ENCODE data around the gene CMTM4. TPM values are rescaled to one million over a fixed set of nuclear protein-coding genes. Genes with fewer than 3 reads are reported as not detected.
"Not testable (repeated sequence)": the region's sequence is repeated elsewhere in the genome, so short reads cannot be mapped to it uniquely, and the experiment has no call there.

The CMTM4 gene
- polyA plus RNA-seq, 1 donor from 2014 or later = 27.2 TPM

- Histone ChIP-seq H3K9ac (ENCODE audit: low read length) (no peak overlapping the region), H3K9me3 (ENCODE audit: low read length) (no peaks in the 10 kb centered on the region), H3K4me3 (ENCODE audit: low read length) (no peak overlapping the region), H3K4me2 (ENCODE audit: low read length) (no peak overlapping the region), H3F3A (ENCODE audit: insufficient read depth, low read length, poor library complexity, severe bottlenecking) (no peaks in the 10 kb centered on the region), H2AFZ (ENCODE audit: low read depth, low read length) (no peak overlapping the region), H3K27me3 (ENCODE audit: insufficient read depth, low read depth, low read length) (no peaks in the 10 kb centered on the region), H3K27ac (ENCODE audit: low read length) (no peak overlapping the region), H4K20me1 (ENCODE audit: insufficient read depth) (no peaks in the 10 kb centered on the region), H3K79me2 (replicated peaks; ENCODE audit: insufficient read depth, low read length) (no peaks in the 10 kb centered on the region), H3K36me3 (ENCODE audit: insufficient read depth, low read length) (no peaks in the 10 kb centered on the region), H3K9me2 (ENCODE audit: insufficient read depth, low read length) (no peaks in the 10 kb centered on the region)
- TF ChIP-seq MXI1 (conservative IDR thresholded peaks at IDR 0.05; ENCODE audit: poor library complexity, severe bottlenecking) (no peak), EZH2 (IDR thresholded peaks at IDR 0.05; ENCODE audit: borderline replicate concordance, insufficient read depth, low read length, poor library complexity, severe bottlenecking) (no peak), REST (IDR thresholded peaks at IDR 0.05; ENCODE audit: borderline replicate concordance) (no peak), RAD21 (conservative IDR thresholded peaks at IDR 0.05) (no peak), TAF1 (IDR thresholded peaks at IDR 0.05; ENCODE audit: low read depth) (no peak), SMC3 (conservative IDR thresholded peaks at IDR 0.05; ENCODE audit: poor library complexity) (no peak), POLR2AphosphoS5 (IDR thresholded peaks at IDR 0.05) (no peak), CTCF (IDR thresholded peaks at IDR 0.05; ENCODE audit: poor library complexity, severe bottlenecking) (no peak), EP300 (conservative IDR thresholded peaks at IDR 0.05; ENCODE audit: poor library complexity, severe bottlenecking) (no peak)
Observed at GRCh38 chr16:66687906-66688625, 8.5 kb downstream of the CMTM4 start.

- not testable (repeated sequence) for H3K79me2 ChIP-seq (replicated peaks; ENCODE audit: insufficient read depth, low read length); H2AFZ ChIP-seq (ENCODE audit: low read depth, low read length); H3K9me2 ChIP-seq (ENCODE audit: insufficient read depth, low read length)
Observed at GRCh38 chr16:66685501-66686115, 10.9 kb downstream of the CMTM4 start.

More at GRCh38 chr16:66685501-66686115, 10.9 kb downstream of the CMTM4 start:
- H3K27ac ChIP-seq (ENCODE audit: low read length); H3F3A ChIP-seq (ENCODE audit: insufficient read depth, low read length, poor library complexity, severe bottlenecking); H3K36me3 ChIP-seq (ENCODE audit: insufficient read depth, low read length); H3K27me3 ChIP-seq (ENCODE audit: insufficient read depth, low read depth, low read length); H3K4me2 ChIP-seq (ENCODE audit: low read length); H3K9ac ChIP-seq (ENCODE audit: low read length); H4K20me1 ChIP-seq (ENCODE audit: insufficient read depth); H3K9me3 ChIP-seq (ENCODE audit: low read length); H3K4me3 ChIP-seq (ENCODE audit: low read length): not testable (repeated sequence)
